OCI-LY7 (cell line): ENCODE measurements around the gene MESD. TPM values are rescaled to one million over a fixed set of nuclear protein-coding genes. Genes with fewer than 3 reads are reported as not detected.

Source experiments
- BruUV-seq: library from RNA; stranded (reverse); fragments of 400-500 nt; replicated peaks from 2 replicates; lab custom pipeline; 2021; lab: Mats Ljungman, UMichigan
- CTCF ChIA-PET: fragments of 300-600 bp; sonication (Branson Sonifier 250); formaldehyde crosslinking; loops from one replicate; lab custom pipeline; 2022; ENCODE audit warnings: antibody characterized with exemption; ENCODE audit not compliant: unreplicated experiment; lab: Charles Lee
- POLR2A ChIA-PET: fragments of 300-600 bp; sonication (Branson Sonifier 250); formaldehyde crosslinking; loops from one replicate; lab custom pipeline; 2022; ENCODE audit warnings: antibody characterized with exemption; lab: Charles Lee
- DNase-seq: peaks from one replicate; pipeline ENCODE4 v3.0.0-alpha.2; 2015; ENCODE audit warnings: low spot score
- H2AFZ ChIP-seq: fragments of 200-600 bp; sonication (generic), shearing (Covaris generic); 2 replicates; pipeline ENCODE4 v1.6.1; 2014; ENCODE audit warnings: mild to moderate bottlenecking, antibody characterized with exemption, low read length, moderate library complexity
- H3K27ac ChIP-seq: fragments of 200-600 bp; sonication (generic); 2 replicates; pipeline ENCODE4 v1.5.1; 2014; ENCODE audit warnings: mixed run types, low read depth, mild to moderate bottlenecking, moderate library complexity, low read length, inconsistent platforms; ENCODE audit not compliant: poor library complexity, severe bottlenecking
- H3K36me3 ChIP-seq: fragments of 200-600 bp; sonication (generic); 2 replicates; pipeline ENCODE4 v1.6.1; 2014; ENCODE audit warnings: mild to moderate bottlenecking, antibody characterized with exemption, low read length, moderate library complexity, mixed read lengths; ENCODE audit not compliant: insufficient read depth
- H3K4me1 ChIP-seq: fragments of 200-600 bp; sonication (generic); 2 replicates; pipeline ENCODE4 v1.5.1; 2014; ENCODE audit warnings: mild to moderate bottlenecking, low read length; ENCODE audit not compliant: insufficient read depth, poor library complexity, severe bottlenecking
- H3K4me2 ChIP-seq: fragments of 200-600 bp; sonication (generic); 2 replicates; pipeline ENCODE4 v1.6.1; 2014; ENCODE audit warnings: mild to moderate bottlenecking, low read length
- H3K4me3 ChIP-seq: fragments of 200-600 bp; sonication (generic); 2 replicates; pipeline ENCODE4 v1.5.1; 2014; ENCODE audit warnings: mild to moderate bottlenecking, low read depth, low read length; ENCODE audit not compliant: poor library complexity, severe bottlenecking
- H3K79me2 ChIP-seq: fragments of 200-600 bp; sonication (generic); 2 replicates; pipeline ENCODE4 v1.6.1; 2016; ENCODE audit warnings: low read depth, mild to moderate bottlenecking, low read length, moderate library complexity, mixed read lengths; ENCODE audit not compliant: insufficient read depth
- H3K9me2 ChIP-seq: fragments of 200-600 bp; sonication (generic); 2 replicates; pipeline ENCODE4 v1.6.1; 2016; ENCODE audit warnings: mild to moderate bottlenecking, low read length, mixed read lengths; ENCODE audit not compliant: insufficient read depth
- H3K9me3 ChIP-seq: fragments of 200-600 bp; sonication (generic); 2 replicates; pipeline ENCODE4 v1.6.1; 2014; ENCODE audit warnings: mild to moderate bottlenecking, mixed run types, low read length, mixed read lengths
- H4K20me1 ChIP-seq: fragments of 200-600 bp; sonication (generic); 2 replicates; pipeline ENCODE4 v1.6.1; 2014; ENCODE audit warnings: mild to moderate bottlenecking, antibody characterized with exemption, low read length, moderate library complexity, mixed read lengths; ENCODE audit not compliant: insufficient read depth
- EZH2phosphoT487 ChIP-seq: fragments of 200-600 bp; sonication (generic); IDR thresholded peaks from 2 replicates; pipeline ENCODE4 v1.6.1; 2018; ENCODE audit warnings: low read depth, borderline replicate concordance, mild to moderate bottlenecking, mixed run types, antibody characterized with exemption, low read length, moderate library complexity, mixed read lengths
- intact Hi-C: fragments of 100-400 bp; cut with micrococcal nuclease; formaldehyde crosslinking; loops from one replicate; pipeline ENCODE4 v1.10.0; 2022; ENCODE audit not compliant: unreplicated experiment
- total RNA-seq, 2 experiments: library from RNA; depleted of rRNA in 1 of 2; stranded (reverse); fragments of >200 nt in 1 of 2; shearing (Covaris generic) in 1 of 2; gene quantifications; 2 replicates each; pipeline ENCODE4 v1.2.3, GENCODE V29; 2014 to 2022
- TF ChIP-seq, protein P1 (sequence below): fragments of 200-600 bp; sonication (generic); conservative IDR thresholded peaks from 2 replicates; pipeline ENCODE4 v1.5.1; 2014; ENCODE audit warnings: mild to moderate bottlenecking, antibody characterized with exemption, low read length, moderate library complexity, mixed read lengths

MESD gene
- total RNA-seq, 2 experiments from 2014 or later, result 17.3 to 27.7 TPM

DNA sequence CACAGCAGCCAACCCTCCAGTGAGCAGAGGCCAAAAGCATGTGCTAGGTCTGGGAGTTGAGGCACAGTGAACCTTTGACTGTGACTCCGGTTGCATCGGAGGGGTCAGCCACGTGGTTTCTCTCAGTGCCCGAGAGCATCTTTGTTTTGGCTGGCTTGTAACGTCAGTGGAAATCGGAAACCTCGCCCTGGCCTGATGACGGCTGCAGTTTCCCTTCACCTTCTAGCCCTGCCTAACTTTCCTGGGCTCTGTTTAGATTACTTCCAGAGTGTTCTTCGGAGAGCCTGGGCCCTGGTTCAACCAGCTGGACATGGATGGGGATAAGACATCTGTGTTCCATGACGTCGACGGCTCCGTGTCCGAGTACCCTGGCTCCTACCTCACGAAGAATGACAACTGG is 56.6 kb downstream of the MESD start:
- ChIA-PET POLR2A (no interaction called here), CTCF (no interaction called here)
- no peaks in the 10 kb centered on the region for H3K9me2 ChIP-seq

DNA sequence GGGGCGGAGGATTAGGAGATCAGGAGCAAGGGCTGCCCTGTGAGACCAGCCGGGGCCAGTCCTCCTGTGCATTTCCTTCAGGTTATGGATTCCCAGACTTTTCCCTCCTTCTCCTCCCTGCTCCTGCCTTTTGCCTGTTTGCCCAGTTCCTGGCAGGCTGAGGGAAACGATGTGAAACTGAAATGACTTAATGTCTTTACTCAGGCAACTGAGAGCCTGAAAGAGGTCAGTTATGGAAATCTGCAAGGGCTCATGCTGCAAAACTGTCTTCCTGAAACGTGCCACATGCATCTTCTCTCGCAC is 57.2 kb downstream of the MESD start:
- Histone ChIP-seq H3K36me3 (no peaks in the 10 kb centered on the region), H3K4me1 (no peaks in the 10 kb centered on the region), H3K4me2 (no peak overlapping the region), H2AFZ (no peak overlapping the region), H3K27ac (no peak overlapping the region), H3K79me2 (no peaks in the 10 kb centered on the region), H4K20me1 (no peaks in the 10 kb centered on the region), H3K9me2 (no peaks in the 10 kb centered on the region), H3K4me3 (no peak overlapping the region), H3K9me3 (no peaks in the 10 kb centered on the region)
- TF ChIP-seq, protein P1, sequence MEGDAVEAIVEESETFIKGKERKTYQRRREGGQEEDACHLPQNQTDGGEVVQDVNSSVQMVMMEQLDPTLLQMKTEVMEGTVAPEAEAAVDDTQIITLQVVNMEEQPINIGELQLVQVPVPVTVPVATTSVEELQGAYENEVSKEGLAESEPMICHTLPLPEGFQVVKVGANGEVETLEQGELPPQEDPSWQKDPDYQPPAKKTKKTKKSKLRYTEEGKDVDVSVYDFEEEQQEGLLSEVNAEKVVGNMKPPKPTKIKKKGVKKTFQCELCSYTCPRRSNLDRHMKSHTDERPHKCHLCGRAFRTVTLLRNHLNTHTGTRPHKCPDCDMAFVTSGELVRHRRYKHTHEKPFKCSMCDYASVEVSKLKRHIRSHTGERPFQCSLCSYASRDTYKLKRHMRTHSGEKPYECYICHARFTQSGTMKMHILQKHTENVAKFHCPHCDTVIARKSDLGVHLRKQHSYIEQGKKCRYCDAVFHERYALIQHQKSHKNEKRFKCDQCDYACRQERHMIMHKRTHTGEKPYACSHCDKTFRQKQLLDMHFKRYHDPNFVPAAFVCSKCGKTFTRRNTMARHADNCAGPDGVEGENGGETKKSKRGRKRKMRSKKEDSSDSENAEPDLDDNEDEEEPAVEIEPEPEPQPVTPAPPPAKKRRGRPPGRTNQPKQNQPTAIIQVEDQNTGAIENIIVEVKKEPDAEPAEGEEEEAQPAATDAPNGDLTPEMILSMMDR, result no peak
- no peak for DNase-seq
- ChIA-PET CTCF (no interaction called here), POLR2A (no interaction called here)
- intact Hi-C loops, result no loop called here
- no TSS peak for BruUV-seq

More for the DNA sequence above, 56.6 kb downstream of the MESD start:
- no TSS peak for BruUV-seq
- no peak for TF ChIP-seq EZH2phosphoT487
- TF ChIP-seq, protein P1, result no peak
- Histone ChIP-seq H3K4me3 (no peak overlapping the region), H3K36me3 (no peaks in the 10 kb centered on the region), H4K20me1 (no peaks in the 10 kb centered on the region), H3K79me2 (no peaks in the 10 kb centered on the region), H3K4me1 (no peaks in the 10 kb centered on the region), H3K27ac (no peak overlapping the region), H2AFZ (no peak overlapping the region), H3K4me2 (no peak overlapping the region), H3K9me3 (no peaks in the 10 kb centered on the region)
- intact Hi-C loops, result no loop called here
- no peak for DNase-seq

DNA sequence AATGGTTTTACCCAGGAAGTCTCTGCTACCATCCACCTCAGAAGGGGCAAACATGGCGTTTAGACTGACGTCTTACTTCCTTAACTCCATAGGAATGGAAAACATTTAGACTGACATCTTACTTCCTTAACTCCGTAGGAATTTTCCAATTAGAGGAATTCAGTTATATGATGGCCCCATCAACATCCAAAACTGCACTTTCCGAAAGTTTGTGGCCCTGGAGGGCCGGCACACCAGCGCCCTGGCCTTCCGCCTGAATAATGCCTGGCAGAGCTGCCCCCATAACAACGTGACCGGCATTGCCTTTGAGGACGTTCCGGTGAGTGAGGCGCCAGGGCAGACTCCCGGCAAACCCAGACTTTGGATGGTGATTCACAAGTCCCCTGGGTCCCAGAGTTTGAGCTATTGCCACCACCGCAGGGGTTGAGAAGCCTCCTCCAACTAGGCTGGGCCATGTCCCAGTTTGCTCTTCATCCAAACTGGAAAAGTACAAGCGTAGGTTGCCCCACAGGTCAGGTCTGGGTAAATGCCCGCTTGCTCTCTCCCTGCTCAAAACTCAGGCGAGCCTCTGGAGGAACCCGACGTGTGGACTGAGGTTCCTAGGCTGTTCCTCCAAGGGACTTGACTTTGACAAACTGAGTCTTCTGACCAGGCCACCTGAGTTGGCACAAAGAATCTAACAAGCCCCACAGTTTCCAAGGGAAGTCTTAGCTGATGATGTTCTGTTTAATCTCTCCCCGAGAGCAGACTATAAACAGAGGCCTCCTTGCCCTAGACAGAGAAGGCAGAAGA is 57.7 kb downstream of the MESD start:
- Histone ChIP-seq H3K4me1 (no peaks in the 10 kb centered on the region), H3K9me2 (no peaks in the 10 kb centered on the region), H3K9me3 (no peaks in the 10 kb centered on the region), H3K4me2 (no peak overlapping the region), H4K20me1 (no peaks in the 10 kb centered on the region), H3K4me3 (no peak overlapping the region), H3K79me2 (no peaks in the 10 kb centered on the region), H3K27ac (no peak overlapping the region), H3K36me3 (no peaks in the 10 kb centered on the region), H2AFZ (no peak overlapping the region)
- TF ChIP-seq, protein P1, result no peak
- TF ChIP-seq EZH2phosphoT487, result no peak
- CTCF ChIA-PET, result no interaction called here
- DNase-seq, result no peak
- POLR2A ChIA-PET, result no interaction called here
- intact Hi-C loops, result no loop called here
- BruUV-seq, result no TSS peak
